Mesothelial cell of epicardium (in vitro differentiated cells): ENCODE data around the gene ADGRG2. TPM values are rescaled to one million over a fixed set of nuclear protein-coding genes. Genes with fewer than 3 reads are reported as not detected.
A peak's percentile ranks its signal among the peaks of the same experiment; 100 is the strongest.

Source experiments
- DNase-seq, 2 experiments: peaks; one replicate each; pipeline ENCODE4 v3.0.0; 2021; ENCODE audit warnings: low spot score in 2 of 2; ENCODE audit not compliant: unreplicated experiment in 2 of 2
- H3K27ac Mint-ChIP-seq: 2 replicates; pipeline ENCODE4 v1.8.0; 2021; ENCODE audit warnings: mixed read lengths
- H3K27me3 Mint-ChIP-seq: 2 replicates; pipeline ENCODE4 v1.8.0; 2021; ENCODE audit warnings: low read depth, mixed read lengths
- H3K36me3 Mint-ChIP-seq: 2 replicates; pipeline ENCODE4 v1.8.0; 2021; ENCODE audit warnings: mixed read lengths
- H3K4me1 Mint-ChIP-seq: 2 replicates; pipeline ENCODE4 v1.8.0; 2021; ENCODE audit warnings: mixed read lengths
- H3K4me3 Mint-ChIP-seq: 2 replicates; pipeline ENCODE4 v1.8.0; 2021; ENCODE audit warnings: mild to moderate bottlenecking, moderate library complexity, mixed read lengths
- H3K9me3 Mint-ChIP-seq: 2 replicates; pipeline ENCODE4 v1.8.0; 2021; ENCODE audit warnings: mixed read lengths
- CTCF ChIP-seq: fragments of 200-600 bp; sonication (generic); IDR thresholded peaks from one replicate; pipeline ENCODE4 v1.5.0; 2021; ENCODE audit warnings: antibody characterized with exemption; ENCODE audit not compliant: unreplicated experiment
- total RNA-seq: library from RNA; stranded (reverse); gene quantifications from 3 replicates; pipeline ENCODE4 v1.2.1, GENCODE V29; 2021

Gene ADGRG2
- total RNA-seq, 1 donor from 2014 or later, result 0.98 TPM

GRCh38 chrX:18994713-18995112 lies 127.6 kb downstream of the ADGRG2 start:
- Mint-ChIP-seq H3K27me3 (no peaks in the 10 kb centered on the region), H3K9me3 (peaks cover 5% of the 10 kb centered on the region), H3K36me3 (no peaks in the 10 kb centered on the region), H3K27ac (peak overlapping the region; percentile 60), H3K4me1 (peaks cover 22% of the 10 kb centered on the region), H3K4me3 (no peak overlapping the region)
- no peak for DNase-seq
- TF ChIP-seq CTCF, result no peak

GRCh38 chrX:18992829-18993228 lies 129.4 kb downstream of the ADGRG2 start:
- no peak for DNase-seq
- Mint-ChIP-seq H3K36me3 (no peaks in the 10 kb centered on the region), H3K4me1 (peaks cover 20% of the 10 kb centered on the region), H3K27ac (no peak overlapping the region), H3K4me3 (no peak overlapping the region), H3K27me3 (no peaks in the 10 kb centered on the region), H3K9me3 (peaks cover 9% of the 10 kb centered on the region)
- TF ChIP-seq CTCF, result no peak

GRCh38 chrX:18985186-18985435 lies 137.2 kb downstream of the ADGRG2 start:
- DNase-seq, result no peak
- peaks cover 6% of the 10 kb centered on the region for H3K4me1 Mint-ChIP-seq
- H3K27ac Mint-ChIP-seq, result peak overlapping the region; percentile 65
- H3K27me3 Mint-ChIP-seq, result no peaks in the 10 kb centered on the region
- H3K4me3 Mint-ChIP-seq, result peak overlapping the region; percentile 72
- peaks cover 9% of the 10 kb centered on the region for H3K9me3 Mint-ChIP-seq
- H3K36me3 Mint-ChIP-seq, result peaks cover 1% of the 10 kb centered on the region
- TF ChIP-seq CTCF, result no peak

- no peaks in the 10 kb centered on the region for H3K27me3 Mint-ChIP-seq
- peak; percentile 53 to 72 for DNase-seq
- peaks cover 6% of the 10 kb centered on the region for H3K4me1 Mint-ChIP-seq
- peak overlapping the region; percentile 65 for H3K27ac Mint-ChIP-seq
- H3K36me3 Mint-ChIP-seq, result peaks cover 1% of the 10 kb centered on the region
- peaks cover 9% of the 10 kb centered on the region for H3K9me3 Mint-ChIP-seq
- no peak for TF ChIP-seq CTCF
- peak overlapping the region; percentile 72 for H3K4me3 Mint-ChIP-seq
Measured at GRCh38 chrX:18984381-18985185, 137.7 kb downstream of the ADGRG2 start.

GRCh38 chrX:18983666-18984380 lies 138.4 kb downstream of the ADGRG2 start, which contains the start of gene PHKA2:
PHKA2 (minus strand) TSS chrX:18984114; CDS start chrX:18983932, 182 bp downstream.
- DNase-seq, result no peak
- Mint-ChIP-seq H3K9me3 (peaks cover 9% of the 10 kb centered on the region), H3K27ac (peak within 1 kb of the TSS; percentile 65), H3K36me3 (peaks cover 1% of the 10 kb centered on the region), H3K27me3 (no peaks in the 10 kb centered on the region), H3K4me3 (peak within 1 kb of the TSS; percentile 72), H3K4me1 (peaks cover 6% of the 10 kb centered on the region)
- TF ChIP-seq CTCF, result no peak
